Mononuclear cell (primary cell): ENCODE data around the gene ATP5F1C. TPM values are rescaled to one million over a fixed set of nuclear protein-coding genes. Genes with fewer than 3 reads are reported as not detected.
"Not testable (repeated sequence)": the region's sequence is repeated elsewhere in the genome, so short reads cannot be mapped to it uniquely, and the experiment has no call there.

Experiments
- H3K27me3 ChIP-seq: 2 replicates; pipeline ENCODE4 v1.6.0; 2011; ENCODE audit warnings: low read length, control low read depth; ENCODE audit not compliant: insufficient read depth
- H3K4me1 ChIP-seq: 2 replicates; pipeline ENCODE4 v1.5.1; 2011; ENCODE audit warnings: mild to moderate bottlenecking, low read length, control low read depth; ENCODE audit not compliant: insufficient read depth
- H3K4me3 ChIP-seq: 2 replicates; pipeline ENCODE4 v1.5.1; 2011; ENCODE audit warnings: mild to moderate bottlenecking, low read length, moderate library complexity
- H3K9me3 ChIP-seq: 2 replicates; pipeline ENCODE4 v1.5.1; 2011; ENCODE audit warnings: low read depth, mild to moderate bottlenecking, control low read depth, low read length
- total RNA-seq: library from RNA; depleted of rRNA; stranded (reverse); fragments of >200 nt; gene quantifications from one replicate; pipeline ENCODE4 v1.2.3, GENCODE V29; 2012

Gene ATP5F1C
- total RNA-seq, 1 donor = 303 TPM

- H3K9me3 ChIP-seq, H3K4me3 ChIP-seq, H3K27me3 ChIP-seq: not testable (repeated sequence)
- peaks cover 18% of the 10 kb centered on the region for H3K4me1 ChIP-seq
Measured at GRCh38 chr10:7782194-7782593, 5.8 kb upstream of the ATP5F1C start.

- Histone ChIP-seq H3K27me3 (no peaks in the 10 kb centered on the region), H3K9me3 (no peaks in the 10 kb centered on the region), H3K4me3 (no peak overlapping the region), H3K4me1 (peaks cover 43% of the 10 kb centered on the region)
Measured at GRCh38 chr10:7786430-7786829, 1.5 kb upstream of the ATP5F1C start.

- peaks cover 46% of the 10 kb centered on the region for H3K4me1 ChIP-seq
- peak overlapping the region; percentile 96 for H3K4me3 ChIP-seq
- H3K9me3 ChIP-seq = no peaks in the 10 kb centered on the region
- H3K27me3 ChIP-seq = no peaks in the 10 kb centered on the region
Measured at GRCh38 chr10:7787150-7787856, 674 bp upstream of the ATP5F1C start.

GRCh38 chr10:7788639-7789286 is 786 bp downstream of the ATP5F1C start:
- H3K4me1 ChIP-seq = peaks cover 47% of the 10 kb centered on the region
- no peaks in the 10 kb centered on the region for H3K9me3 ChIP-seq
- no peaks in the 10 kb centered on the region for H3K27me3 ChIP-seq
- H3K4me3 ChIP-seq = peak overlapping the region; percentile 96

- no peaks in the 10 kb centered on the region for H3K27me3 ChIP-seq
- peaks cover 44% of the 10 kb centered on the region for H3K4me1 ChIP-seq
- H3K9me3 ChIP-seq = no peaks in the 10 kb centered on the region
- no peak overlapping the region for H3K4me3 ChIP-seq
Measured at GRCh38 chr10:7789390-7789789, 1.4 kb downstream of the ATP5F1C start.

GRCh38 chr10:7792541-7792940 is 4.6 kb downstream of the ATP5F1C start:
- Histone ChIP-seq H3K4me3 (no peak overlapping the region), H3K9me3 (no peaks in the 10 kb centered on the region), H3K27me3 (no peaks in the 10 kb centered on the region), H3K4me1 (peaks cover 27% of the 10 kb centered on the region)

- no peaks in the 10 kb centered on the region for H3K27me3 ChIP-seq
- H3K9me3 ChIP-seq = no peaks in the 10 kb centered on the region
- peaks cover 16% of the 10 kb centered on the region for H3K4me1 ChIP-seq
- no peak overlapping the region for H3K4me3 ChIP-seq
Measured at GRCh38 chr10:7794251-7795026, 6.5 kb downstream of the ATP5F1C start.

- Histone ChIP-seq H3K27me3 (no peaks in the 10 kb centered on the region), H3K4me1 (peaks cover 12% of the 10 kb centered on the region), H3K9me3 (no peaks in the 10 kb centered on the region), H3K4me3 (no peak overlapping the region)
Measured at GRCh38 chr10:7795605-7796004, 7.6 kb downstream of the ATP5F1C start.

- no peaks in the 10 kb centered on the region for H3K4me1 ChIP-seq
- H3K4me3 ChIP-seq = no peak overlapping the region
- H3K27me3 ChIP-seq = no peaks in the 10 kb centered on the region
- H3K9me3 ChIP-seq = no peaks in the 10 kb centered on the region
Measured at GRCh38 chr10:7797582-7797981, 9.6 kb downstream of the ATP5F1C start.

- Histone ChIP-seq H3K9me3 (no peaks in the 10 kb centered on the region), H3K27me3 (no peaks in the 10 kb centered on the region), H3K4me3 (no peak overlapping the region), H3K4me1 (no peaks in the 10 kb centered on the region)
Measured at GRCh38 chr10:7802606-7803005, 14.6 kb downstream of the ATP5F1C start.

GRCh38 chr10:7804216-7804615 is 16.2 kb downstream of the ATP5F1C start:
- Histone ChIP-seq H3K9me3 (no peaks in the 10 kb centered on the region), H3K4me1 (no peaks in the 10 kb centered on the region), H3K27me3 (no peaks in the 10 kb centered on the region), H3K4me3 (no peak overlapping the region)

GRCh38 chr10:7804741-7805140 is 16.8 kb downstream of the ATP5F1C start:
- H3K9me3 ChIP-seq = no peaks in the 10 kb centered on the region
- no peak overlapping the region for H3K4me3 ChIP-seq
- no peaks in the 10 kb centered on the region for H3K27me3 ChIP-seq
- no peaks in the 10 kb centered on the region for H3K4me1 ChIP-seq

- H3K27me3 ChIP-seq = no peaks in the 10 kb centered on the region
- H3K4me3 ChIP-seq = no peak overlapping the region
- H3K4me1 ChIP-seq = no peaks in the 10 kb centered on the region
- no peaks in the 10 kb centered on the region for H3K9me3 ChIP-seq
Measured at GRCh38 chr10:7808686-7809267, 20.8 kb downstream of the ATP5F1C start.

GRCh38 chr10:7810443-7810842 is 22.5 kb downstream of the ATP5F1C start:
- H3K4me3 ChIP-seq = no peak overlapping the region
- H3K9me3 ChIP-seq = no peaks in the 10 kb centered on the region
- H3K4me1 ChIP-seq = no peaks in the 10 kb centered on the region
- no peaks in the 10 kb centered on the region for H3K27me3 ChIP-seq

GRCh38 chr10:7811000-7811399 is 23.0 kb downstream of the ATP5F1C start:
- Histone ChIP-seq H3K9me3 (no peaks in the 10 kb centered on the region), H3K27me3 (no peaks in the 10 kb centered on the region), H3K4me1 (no peaks in the 10 kb centered on the region), H3K4me3 (no peak overlapping the region)
